Right lobe of liver (tissue), 6 donors: ENCODE data around the gene EPB41. TPM values are rescaled to one million over a fixed set of nuclear protein-coding genes. Genes with fewer than 3 reads are reported as not detected.

ENCODE experiments used
- ATAC-seq, 4 donors: fragments of 200-7000 bp; cut with Tn5 transposase; one replicate each; pipeline ENCODE4 v1.9.1; 2020; ENCODE audit warnings: mild to moderate bottlenecking in 4 of 4, moderate library complexity in 4 of 4
- DNase-seq, 3 donors: peaks; one replicate each; pipeline ENCODE4 v3.0.0-alpha.2; 2020
- H3K27ac ChIP-seq, 3 donors: fragments of 200-600 bp; one replicate each; pipeline ENCODE4 v1.8.0; 2022
- H3K27me3 ChIP-seq, 2 donors: fragments of 200-600 bp; one replicate each; pipeline ENCODE4 v1.8.0; 2022
- H3K36me3 ChIP-seq, 4 donors: fragments of 200-600 bp; sonication (generic) in 1 of 4; one replicate each; pipeline versions ENCODE4 v1.5.1 to v1.8.0; 2017 to 2022; ENCODE audit warnings: control low read depth in 1 of 4
- H3K4me1 ChIP-seq, 4 donors: fragments of 200-600 bp; sonication (generic) in 1 of 4; one replicate each; pipeline versions ENCODE4 v1.5.1 to v1.8.0; 2017 to 2022; ENCODE audit warnings: control low read depth in 1 of 4
- H3K4me3 ChIP-seq, 3 donors: fragments of 200-600 bp; one replicate each; pipeline ENCODE4 v1.8.0; 2022
- H3K9me3 ChIP-seq, 4 donors: fragments of 200-600 bp; sonication (generic) in 1 of 4; one replicate each; pipeline versions ENCODE4 v1.5.1 to v1.8.0; 2017 to 2022; ENCODE audit warnings: control low read depth in 1 of 4
- POLR2A ChIP-seq: fragments of 450-650 bp; IDR thresholded peaks from one replicate; pipeline ENCODE4 v1.6.1; 2017; ENCODE audit warnings: antibody characterized with exemption, mild to moderate bottlenecking
- WGBS: methylation state at CpG from one replicate; pipeline ENCODE4 v1.1.6; 2018; ENCODE audit warnings: low coverage, low lambda C conversion rate; ENCODE audit not compliant: insufficient coverage; ENCODE audit errors: missing lambda C conversion rate; 5-methylcytosine and 5-hydroxymethylcytosine counted together
- intact Hi-C, 2 donors: fragments of 100-400 bp; cut with DNase I; formaldehyde crosslinking; loops; one replicate each; pipeline versions ENCODE4 v1.11.2 to v1.14.1; 2022
- total RNA-seq, 6 experiments: library from RNA; depleted of rRNA in 2 of 6; stranded (reverse); fragments of >200 nt in 2 of 6; fragmentation: NEBNext Ultra II Directional in 3 of 6; extraction: Animal tissue kit (Norgen Biotek cat#: 25700) in 3 of 6; gene quantifications; one replicate each; pipeline versions ENCODE4 v1.1.0 to v1.2.4, GENCODE V29; 2016 to 2023
- TF ChIP-seq, protein P1 (sequence below), 4 donors: fragments of 200-600 bp in 3 of 4; fragments of 450-650 bp in 1 of 4; IDR thresholded peaks; one replicate each; pipeline versions ENCODE4 v1.5.1 to v1.8.0; 2016 to 2022; ENCODE audit warnings: antibody characterized with exemption in 4 of 4, mild to moderate bottlenecking in 2 of 4
- donor health status: DM: no; HTN: yes; CAD: no.
- donor health status: DM: no; HTN: no; CAD: no.
- donor health status: DM: no; HTN: no; CAD: no.
- donor health status: DM: no; HTN: yes; CAD: no.
- donor health status: DM: no; HTN: yes; CAD: no.

The EPB41 gene
- total RNA-seq, 6 experiments from 2014 or later = 35.3 to 58.7 (median 49.2) TPM

DNA sequence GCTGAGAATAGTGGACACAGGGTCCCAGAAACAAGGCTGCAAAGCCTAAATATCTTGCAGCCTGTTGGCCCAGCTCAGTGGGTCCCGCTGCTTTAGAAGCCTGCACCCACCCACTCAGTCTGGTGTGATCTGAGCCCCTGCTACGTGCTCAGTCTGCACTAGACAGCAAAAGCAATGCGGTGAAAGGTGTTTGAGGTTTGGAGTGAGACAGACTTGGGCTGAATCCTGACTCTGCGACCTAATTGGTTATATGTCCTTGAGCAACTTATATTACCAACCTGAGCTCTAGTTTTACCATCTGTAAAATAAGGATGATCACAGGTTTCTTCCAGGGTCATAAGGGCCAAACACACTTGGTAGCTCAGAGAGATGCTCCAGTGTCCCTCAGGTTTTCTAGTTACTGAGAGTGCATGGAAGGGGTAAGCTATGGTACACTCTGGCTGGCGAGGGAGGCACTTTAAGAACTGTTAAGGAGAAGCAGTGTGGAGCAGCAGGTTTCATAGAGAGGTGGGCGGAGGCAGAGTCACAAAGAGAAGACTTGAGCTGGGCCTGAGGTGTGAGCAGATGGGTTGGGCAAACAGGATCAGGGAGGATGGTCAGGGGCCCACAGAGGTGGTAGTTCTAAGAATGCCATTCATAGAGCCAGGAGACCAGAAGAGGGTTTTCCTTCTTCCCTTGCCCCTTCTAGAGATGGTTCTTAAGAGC is 199.2 kb downstream of the EPB41 start:
- Histone ChIP-seq H3K4me3 (no peak overlapping the region), H3K27me3 (no peaks in the 10 kb centered on the region), H3K9me3 (no peaks in the 10 kb centered on the region), H3K4me1 (peaks cover 0 to 4% (median 0%) of the 10 kb centered on the region in 4 donors), H3K27ac (no peak overlapping the region), H3K36me3 (peaks cover 0 to 31% (median 8%) of the 10 kb centered on the region in 4 donors)
- DNase-seq (no peak), ATAC-seq (no peak)
- WGBS = 75% methylated on average over 6 of the region's 6 CpGs
- intact Hi-C loops = no loop called here
- TF ChIP-seq POLR2A = no peak
- TF ChIP-seq, protein P1, sequence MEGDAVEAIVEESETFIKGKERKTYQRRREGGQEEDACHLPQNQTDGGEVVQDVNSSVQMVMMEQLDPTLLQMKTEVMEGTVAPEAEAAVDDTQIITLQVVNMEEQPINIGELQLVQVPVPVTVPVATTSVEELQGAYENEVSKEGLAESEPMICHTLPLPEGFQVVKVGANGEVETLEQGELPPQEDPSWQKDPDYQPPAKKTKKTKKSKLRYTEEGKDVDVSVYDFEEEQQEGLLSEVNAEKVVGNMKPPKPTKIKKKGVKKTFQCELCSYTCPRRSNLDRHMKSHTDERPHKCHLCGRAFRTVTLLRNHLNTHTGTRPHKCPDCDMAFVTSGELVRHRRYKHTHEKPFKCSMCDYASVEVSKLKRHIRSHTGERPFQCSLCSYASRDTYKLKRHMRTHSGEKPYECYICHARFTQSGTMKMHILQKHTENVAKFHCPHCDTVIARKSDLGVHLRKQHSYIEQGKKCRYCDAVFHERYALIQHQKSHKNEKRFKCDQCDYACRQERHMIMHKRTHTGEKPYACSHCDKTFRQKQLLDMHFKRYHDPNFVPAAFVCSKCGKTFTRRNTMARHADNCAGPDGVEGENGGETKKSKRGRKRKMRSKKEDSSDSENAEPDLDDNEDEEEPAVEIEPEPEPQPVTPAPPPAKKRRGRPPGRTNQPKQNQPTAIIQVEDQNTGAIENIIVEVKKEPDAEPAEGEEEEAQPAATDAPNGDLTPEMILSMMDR (IDR thresholded peaks at IDR 0.05) = no peak

DNA sequence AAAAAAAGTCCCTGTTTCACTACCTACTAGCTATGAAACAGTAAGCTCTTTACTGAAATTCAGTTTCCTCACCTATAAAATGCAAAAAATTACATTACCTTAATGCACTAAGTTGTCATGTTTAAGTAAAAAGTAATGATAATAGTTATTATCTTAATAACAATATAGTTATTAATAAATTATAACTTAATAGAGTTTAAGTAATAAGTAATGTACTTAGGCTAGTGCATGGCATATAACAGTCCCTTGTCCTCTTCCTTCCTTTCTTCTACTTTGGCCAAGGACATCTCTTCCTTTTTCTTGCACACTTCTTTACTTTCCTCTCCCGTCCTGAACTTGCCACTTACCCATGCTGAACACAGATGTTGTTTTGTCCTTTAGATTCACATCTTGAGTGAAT is 200.3 kb downstream of the EPB41 start:
- intact Hi-C loops = no loop called here
- H3K27me3 ChIP-seq = no peaks in the 10 kb centered on the region
- ATAC-seq (no peak), DNase-seq (no peak)
- no peaks in the 10 kb centered on the region for H3K9me3 ChIP-seq
- no peak overlapping the region for H3K27ac ChIP-seq
- peaks cover 0 to 29% (median 5%) of the 10 kb centered on the region in 4 donors for H3K36me3 ChIP-seq
- TF ChIP-seq POLR2A = no peak
- TF ChIP-seq, protein P1 (IDR thresholded peaks at IDR 0.05) = no peak
- 82% methylated on average over 1 of the region's 1 CpG for WGBS
- no peak overlapping the region for H3K4me3 ChIP-seq
- peaks cover 0 to 4% (median 0%) of the 10 kb centered on the region in 4 donors for H3K4me1 ChIP-seq

DNA sequence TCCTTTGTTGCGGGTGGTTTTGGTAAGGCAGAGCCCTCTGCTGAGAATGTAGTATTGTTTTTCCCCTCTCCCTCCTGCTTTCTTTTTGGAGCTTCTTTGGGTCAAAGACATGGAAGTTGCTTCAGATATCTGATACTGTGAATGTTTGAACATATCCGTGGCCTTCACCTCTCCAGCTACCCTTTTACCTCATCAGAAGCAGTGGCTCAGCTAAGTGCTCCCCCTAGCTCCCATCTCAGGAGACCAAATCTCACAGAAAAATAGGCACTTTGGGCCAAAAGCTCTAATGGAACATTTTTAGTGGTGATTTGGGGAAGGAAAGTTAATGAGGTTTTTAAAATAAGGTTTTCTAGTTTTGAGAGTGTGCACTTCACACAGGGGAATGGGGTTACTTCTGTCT is 203.0 kb downstream of the EPB41 start:
- Histone ChIP-seq H3K27ac (no peak overlapping the region), H3K4me3 (no peak overlapping the region), H3K9me3 (no peaks in the 10 kb centered on the region), H3K36me3 (peaks cover 0 to 21% (median 3%) of the 10 kb centered on the region in 4 donors), H3K4me1 (peaks cover 0 to 11% (median 3%) of the 10 kb centered on the region in 4 donors), H3K27me3 (no peaks in the 10 kb centered on the region)
- DNase-seq = no peak
- no peak for TF ChIP-seq POLR2A
- TF ChIP-seq, protein P1 (IDR thresholded peaks at IDR 0.05) = peak in 3 of 4 donors; percentile 29 to 48 (median 37)
- intact Hi-C loops = no loop called here
- peak in 3 of 4 donors; percentile 53 to 73 (median 61) for ATAC-seq
- WGBS = 14% methylated on average over 1 of the region's 2 CpGs

DNA sequence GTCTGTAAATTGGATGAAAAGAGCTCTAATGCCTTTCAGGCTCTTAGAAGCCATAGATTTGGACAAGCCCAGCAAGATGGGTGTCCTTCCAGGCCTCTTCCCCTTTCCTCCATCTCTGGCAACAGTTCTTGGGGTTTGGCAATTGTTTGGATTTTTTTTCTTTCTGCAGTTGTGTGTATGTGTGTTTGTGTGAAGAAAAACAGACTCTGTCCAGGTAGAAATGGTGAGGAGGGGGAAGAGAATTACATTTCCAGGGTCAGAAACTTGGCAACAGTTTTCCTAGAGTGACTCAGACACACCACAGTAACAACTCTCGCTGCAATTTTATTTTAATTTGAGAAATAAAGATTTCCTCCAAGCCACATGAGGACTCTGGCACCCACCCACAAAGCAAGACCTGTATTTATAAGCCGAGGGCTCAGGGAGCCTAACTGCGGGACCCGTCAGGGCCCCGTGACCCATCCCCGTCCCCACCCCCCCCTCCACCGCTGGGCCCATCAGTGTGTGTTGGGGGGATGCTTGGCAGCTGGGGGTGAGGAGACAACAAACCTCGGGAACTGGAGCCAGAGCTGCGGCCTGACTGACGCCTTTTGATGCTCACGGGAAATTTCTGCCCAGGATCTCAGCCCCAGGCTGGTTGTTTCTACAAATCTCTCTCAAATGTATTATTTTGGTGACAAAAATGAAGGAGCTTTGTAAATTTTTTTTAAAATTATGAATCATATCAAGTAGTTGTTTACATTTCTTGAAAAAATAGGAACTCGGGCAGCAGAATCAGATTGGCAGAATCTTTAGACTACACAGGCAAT is 205.0 kb downstream of the EPB41 start:
- H3K4me3 ChIP-seq = no peak overlapping the region
- ATAC-seq (no peak), DNase-seq (no peak)
- H3K27me3 ChIP-seq = no peaks in the 10 kb centered on the region
- TF ChIP-seq POLR2A = no peak
- TF ChIP-seq, protein P1 (IDR thresholded peaks at IDR 0.05) = no peak
- H3K4me1 ChIP-seq = peaks cover 0 to 28% (median 4%) of the 10 kb centered on the region in 4 donors
- H3K27ac ChIP-seq = no peak overlapping the region
- WGBS = 70% methylated on average over 5 of the region's 12 CpGs
- no peaks in the 10 kb centered on the region for H3K9me3 ChIP-seq
- intact Hi-C loops = no loop called here
- peaks cover 0 to 13% (median 0%) of the 10 kb centered on the region in 4 donors for H3K36me3 ChIP-seq
